ENCODE results near the gene PIGT.

The PIGT gene

DNA sequence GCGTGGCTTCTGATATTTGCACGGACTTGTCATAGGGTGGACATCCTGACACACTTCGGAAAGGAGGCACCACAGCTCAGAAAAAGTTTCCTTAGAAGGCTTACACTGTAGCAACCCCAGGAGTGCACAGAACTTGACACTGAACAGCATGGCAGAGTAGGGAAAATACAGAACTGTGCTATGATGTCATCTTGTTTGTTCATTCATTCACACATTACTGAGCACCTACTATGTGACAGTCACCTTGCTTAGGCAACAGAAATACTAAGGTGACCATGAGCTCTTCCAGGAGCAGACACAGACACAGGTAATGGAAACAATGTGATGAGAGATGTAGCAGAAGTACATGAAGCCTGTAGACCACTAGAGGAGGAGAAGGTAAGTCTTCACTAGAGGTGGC lies 2.5 kb upstream of the PIGT start:
- Histone ChIP-seq H3K4me2 (ENCODE audit: low read length) (no peak overlapping the region), H2BK15ac (replicated peaks; ENCODE audit: low read depth) (no peak overlapping the region), H3K27ac (ENCODE audit: low read depth, low read length) (no peak overlapping the region), H3K9ac (ENCODE audit: low read length) (no peak overlapping the region), H3K79me2 (ENCODE audit: control insufficient read depth, insufficient read depth, low read length) (peaks cover 8% of the 10 kb centered on the region), H3K23ac (ENCODE audit: low read length) (no peak overlapping the region), H3K4me1 (ENCODE audit: control insufficient read depth, low read depth, low read length) (peaks cover 3% of the 10 kb centered on the region), H3K18ac (ENCODE audit: low read length) (no peak overlapping the region), H2BK120ac (ENCODE audit: low read depth, low read length) (no peak overlapping the region), H2BK5ac (ENCODE audit: low read length) (no peak overlapping the region), H3K27me3 (ENCODE audit: insufficient read depth, low read length, poor library complexity) (no peaks in the 10 kb centered on the region), H3K79me1 (ENCODE audit: low read length) (peaks cover 9% of the 10 kb centered on the region), H3K4ac (ENCODE audit: low read depth, low read length) (no peak overlapping the region), H3K4me3 (ENCODE audit: low read length) (no peak overlapping the region), H2AK5ac (ENCODE audit: low read length) (no peak overlapping the region), H4K5ac (ENCODE audit: low read length) (no peak overlapping the region), H4K8ac (ENCODE audit: low read depth, low read length) (no peak overlapping the region), H3K56ac (ENCODE audit: low read length) (no peak overlapping the region), H3K36me3 (ENCODE audit: control insufficient read depth, insufficient read depth, low read length) (no peaks in the 10 kb centered on the region)
- WGBS (ENCODE audit: extremely low coverage, insufficient coverage, low lambda C conversion rate) = no CpG with 5 or more reads among the region's 3 CpGs
- no peak for DNase-seq

DNA sequence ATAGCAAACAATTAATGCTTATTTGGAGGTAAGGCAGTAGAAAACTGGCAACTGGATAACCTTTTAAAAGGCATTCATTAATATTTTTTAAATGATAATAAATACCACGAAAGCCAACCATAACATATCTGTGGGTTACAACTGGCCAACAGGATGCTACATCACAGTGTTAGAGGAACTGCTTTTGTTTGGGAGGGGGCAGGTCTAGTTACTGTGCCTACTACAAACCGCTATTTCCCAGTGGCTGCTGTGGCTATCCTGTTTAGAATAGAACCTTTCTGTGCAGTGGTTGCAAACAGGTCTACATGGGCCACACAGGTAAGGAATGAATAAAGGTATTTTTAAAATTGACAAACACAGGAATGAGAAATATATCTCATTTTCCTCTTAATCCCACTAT lies 976 bp downstream of the PIGT start:
- WGBS (ENCODE audit: extremely low coverage, insufficient coverage, low lambda C conversion rate) = no CpG with 5 or more reads among the region's 2 CpGs
- H2BK5ac ChIP-seq (ENCODE audit: low read length) = no peak overlapping the region
- H3K18ac ChIP-seq (ENCODE audit: low read length) = no peak overlapping the region
- H3K56ac ChIP-seq (ENCODE audit: low read length) = no peak overlapping the region
- DNase-seq = no peak
- H3K4me3 ChIP-seq (ENCODE audit: low read length) = no peak overlapping the region
- no peak overlapping the region for H3K9ac ChIP-seq (ENCODE audit: low read length)
- no peak overlapping the region for H2BK120ac ChIP-seq (ENCODE audit: low read depth, low read length)
- no peak overlapping the region for H2BK15ac ChIP-seq (replicated peaks; ENCODE audit: low read depth)
- H3K79me2 ChIP-seq (ENCODE audit: control insufficient read depth, insufficient read depth, low read length) = peaks cover 8% of the 10 kb centered on the region
- H3K4ac ChIP-seq (ENCODE audit: low read depth, low read length) = no peak overlapping the region
- no peak overlapping the region for H2AK5ac ChIP-seq (ENCODE audit: low read length)
- H4K8ac ChIP-seq (ENCODE audit: low read depth, low read length) = no peak overlapping the region
- H4K5ac ChIP-seq (ENCODE audit: low read length) = no peak overlapping the region
- H3K4me1 ChIP-seq (ENCODE audit: control insufficient read depth, low read depth, low read length) = peaks cover 3% of the 10 kb centered on the region
- no peak overlapping the region for H3K27ac ChIP-seq (ENCODE audit: low read depth, low read length)
- peak overlapping the region; percentile 96 for H3K4me2 ChIP-seq (ENCODE audit: low read length)
- no peak overlapping the region for H3K23ac ChIP-seq (ENCODE audit: low read length)
- peaks cover 9% of the 10 kb centered on the region for H3K79me1 ChIP-seq (ENCODE audit: low read length)
- peaks cover 13% of the 10 kb centered on the region for H3K36me3 ChIP-seq (ENCODE audit: control insufficient read depth, insufficient read depth, low read length)
- H3K27me3 ChIP-seq (ENCODE audit: insufficient read depth, low read length, poor library complexity) = no peaks in the 10 kb centered on the region

GRCh38 chr20:45419188-45420091 lies 3.5 kb downstream of the PIGT start:
- H3K36me3 ChIP-seq (ENCODE audit: control insufficient read depth, insufficient read depth, low read length) = peaks cover 17% of the 10 kb centered on the region
- no peak overlapping the region for H3K4me2 ChIP-seq (ENCODE audit: low read length)
- H3K27ac ChIP-seq (ENCODE audit: low read depth, low read length) = no peak overlapping the region
- peaks cover 3% of the 10 kb centered on the region for H3K4me1 ChIP-seq (ENCODE audit: control insufficient read depth, low read depth, low read length)
- no peak overlapping the region for H3K9ac ChIP-seq (ENCODE audit: low read length)
- peaks cover 9% of the 10 kb centered on the region for H3K79me1 ChIP-seq (ENCODE audit: low read length)
- DNase-seq = no peak
- no peak overlapping the region for H3K4me3 ChIP-seq (ENCODE audit: low read length)
- no peak overlapping the region for H2AK5ac ChIP-seq (ENCODE audit: low read length)
- no peak overlapping the region for H2BK120ac ChIP-seq (ENCODE audit: low read depth, low read length)
- H2BK5ac ChIP-seq (ENCODE audit: low read length) = no peak overlapping the region
- no peaks in the 10 kb centered on the region for H3K27me3 ChIP-seq (ENCODE audit: insufficient read depth, low read length, poor library complexity)
- no peak overlapping the region for H4K5ac ChIP-seq (ENCODE audit: low read length)
- peaks cover 8% of the 10 kb centered on the region for H3K79me2 ChIP-seq (ENCODE audit: control insufficient read depth, insufficient read depth, low read length)
- no peak overlapping the region for H4K8ac ChIP-seq (ENCODE audit: low read depth, low read length)
- H3K18ac ChIP-seq (ENCODE audit: low read length) = no peak overlapping the region
- no peak overlapping the region for H3K23ac ChIP-seq (ENCODE audit: low read length)
- H3K4ac ChIP-seq (ENCODE audit: low read depth, low read length) = no peak overlapping the region
- no peak overlapping the region for H3K56ac ChIP-seq (ENCODE audit: low read length)
- WGBS (ENCODE audit: extremely low coverage, insufficient coverage, low lambda C conversion rate) = no CpG with 5 or more reads among the region's 17 CpGs
- H2BK15ac ChIP-seq (replicated peaks; ENCODE audit: low read depth) = no peak overlapping the region

DNA sequence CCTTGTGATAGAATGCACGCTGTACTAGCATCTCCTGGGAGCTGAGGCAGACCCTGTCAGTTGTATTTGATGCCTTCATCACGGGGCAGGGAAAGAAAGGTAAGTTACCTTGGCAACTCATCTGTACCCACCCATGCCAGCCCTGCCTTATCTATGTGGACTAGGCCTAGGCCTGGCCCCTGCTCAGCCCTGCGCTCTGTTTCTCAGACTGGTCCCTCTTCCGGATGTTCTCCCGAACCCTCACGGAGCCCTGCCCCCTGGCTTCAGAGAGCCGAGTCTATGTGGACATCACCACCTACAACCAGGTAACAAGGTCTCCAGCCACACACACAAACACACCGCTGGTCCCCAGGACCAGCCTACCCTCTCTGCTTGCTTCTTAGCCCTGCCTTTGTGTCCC lies 4.2 kb downstream of the PIGT start:
- H3K27me3 ChIP-seq (ENCODE audit: insufficient read depth, low read length, poor library complexity) = no peaks in the 10 kb centered on the region
- H4K5ac ChIP-seq (ENCODE audit: low read length) = no peak overlapping the region
- no peak overlapping the region for H3K4me3 ChIP-seq (ENCODE audit: low read length)
- H3K9ac ChIP-seq (ENCODE audit: low read length) = no peak overlapping the region
- no peak for DNase-seq
- no CpG with 5 or more reads among the region's 8 CpGs for WGBS (ENCODE audit: extremely low coverage, insufficient coverage, low lambda C conversion rate)
- H3K79me2 ChIP-seq (ENCODE audit: control insufficient read depth, insufficient read depth, low read length) = peaks cover 8% of the 10 kb centered on the region
- peaks cover 18% of the 10 kb centered on the region for H3K36me3 ChIP-seq (ENCODE audit: control insufficient read depth, insufficient read depth, low read length)
- H3K56ac ChIP-seq (ENCODE audit: low read length) = no peak overlapping the region
- no peak overlapping the region for H2AK5ac ChIP-seq (ENCODE audit: low read length)
- H3K4me1 ChIP-seq (ENCODE audit: control insufficient read depth, low read depth, low read length) = peaks cover 3% of the 10 kb centered on the region
- no peak overlapping the region for H3K4ac ChIP-seq (ENCODE audit: low read depth, low read length)
- H2BK5ac ChIP-seq (ENCODE audit: low read length) = no peak overlapping the region
- no peak overlapping the region for H2BK15ac ChIP-seq (replicated peaks; ENCODE audit: low read depth)
- no peak overlapping the region for H3K18ac ChIP-seq (ENCODE audit: low read length)
- H3K27ac ChIP-seq (ENCODE audit: low read depth, low read length) = no peak overlapping the region
- H3K79me1 ChIP-seq (ENCODE audit: low read length) = peaks cover 9% of the 10 kb centered on the region
- no peak overlapping the region for H3K4me2 ChIP-seq (ENCODE audit: low read length)
- no peak overlapping the region for H4K8ac ChIP-seq (ENCODE audit: low read depth, low read length)
- H3K23ac ChIP-seq (ENCODE audit: low read length) = no peak overlapping the region
- no peak overlapping the region for H2BK120ac ChIP-seq (ENCODE audit: low read depth, low read length)

DNA sequence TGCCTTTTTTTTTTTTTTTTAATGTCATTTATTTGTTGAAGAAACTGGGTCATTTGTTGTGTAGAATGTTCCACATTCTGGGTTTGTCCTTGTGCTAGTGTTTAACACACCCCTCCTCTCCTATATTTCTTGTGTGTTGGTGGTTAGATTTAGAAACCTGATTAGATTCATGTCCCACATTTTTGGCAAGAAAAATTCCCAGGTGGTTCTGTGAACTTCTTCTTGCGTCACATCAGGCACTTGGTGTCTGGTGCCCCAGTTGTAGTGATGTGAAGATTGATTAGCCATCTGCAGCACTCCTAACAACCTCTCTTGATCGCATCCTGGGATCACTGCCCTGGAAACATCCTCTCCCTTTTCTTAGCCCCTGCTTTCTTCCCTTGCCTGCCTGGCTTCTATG lies 7.8 kb downstream of the PIGT start:
- H2BK120ac ChIP-seq (ENCODE audit: low read depth, low read length) = no peak overlapping the region
- H3K9ac ChIP-seq (ENCODE audit: low read length) = no peak overlapping the region
- no peak overlapping the region for H3K4me3 ChIP-seq (ENCODE audit: low read length)
- no peak overlapping the region for H3K4me2 ChIP-seq (ENCODE audit: low read length)
- no peak overlapping the region for H2BK15ac ChIP-seq (replicated peaks; ENCODE audit: low read depth)
- no peaks in the 10 kb centered on the region for H3K79me2 ChIP-seq (ENCODE audit: control insufficient read depth, insufficient read depth, low read length)
- peaks cover 19% of the 10 kb centered on the region for H3K36me3 ChIP-seq (ENCODE audit: control insufficient read depth, insufficient read depth, low read length)
- DNase-seq = no peak
- no peak overlapping the region for H4K5ac ChIP-seq (ENCODE audit: low read length)
- H3K27me3 ChIP-seq (ENCODE audit: insufficient read depth, low read length, poor library complexity) = no peaks in the 10 kb centered on the region
- H2AK5ac ChIP-seq (ENCODE audit: low read length) = no peak overlapping the region
- no CpG with 5 or more reads among the region's 2 CpGs for WGBS (ENCODE audit: extremely low coverage, insufficient coverage, low lambda C conversion rate)
- H3K23ac ChIP-seq (ENCODE audit: low read length) = no peak overlapping the region
- no peak overlapping the region for H3K27ac ChIP-seq (ENCODE audit: low read depth, low read length)
- no peaks in the 10 kb centered on the region for H3K79me1 ChIP-seq (ENCODE audit: low read length)
- H3K18ac ChIP-seq (ENCODE audit: low read length) = no peak overlapping the region
- H3K4ac ChIP-seq (ENCODE audit: low read depth, low read length) = no peak overlapping the region
- no peak overlapping the region for H4K8ac ChIP-seq (ENCODE audit: low read depth, low read length)
- no peak overlapping the region for H3K56ac ChIP-seq (ENCODE audit: low read length)
- no peaks in the 10 kb centered on the region for H3K4me1 ChIP-seq (ENCODE audit: control insufficient read depth, low read depth, low read length)
- H2BK5ac ChIP-seq (ENCODE audit: low read length) = no peak overlapping the region

GRCh38 chr20:45425561-45425960 lies 9.6 kb downstream of the PIGT start:
- no CpG with 5 or more reads among the region's 17 CpGs for WGBS (ENCODE audit: extremely low coverage, insufficient coverage, low lambda C conversion rate)
- Histone ChIP-seq H3K23ac (ENCODE audit: low read length) (no peak overlapping the region), H3K9ac (ENCODE audit: low read length) (no peak overlapping the region), H3K4me3 (ENCODE audit: low read length) (no peak overlapping the region), H3K27me3 (ENCODE audit: insufficient read depth, low read length, poor library complexity) (no peaks in the 10 kb centered on the region), H4K8ac (ENCODE audit: low read depth, low read length) (no peak overlapping the region), H3K27ac (ENCODE audit: low read depth, low read length) (no peak overlapping the region), H3K4me1 (ENCODE audit: control insufficient read depth, low read depth, low read length) (no peaks in the 10 kb centered on the region), H4K5ac (ENCODE audit: low read length) (no peak overlapping the region), H3K18ac (ENCODE audit: low read length) (no peak overlapping the region), H3K56ac (ENCODE audit: low read length) (no peak overlapping the region), H3K79me2 (ENCODE audit: control insufficient read depth, insufficient read depth, low read length) (no peaks in the 10 kb centered on the region), H3K36me3 (ENCODE audit: control insufficient read depth, insufficient read depth, low read length) (peaks cover 12% of the 10 kb centered on the region), H2BK120ac (ENCODE audit: low read depth, low read length) (no peak overlapping the region), H3K79me1 (ENCODE audit: low read length) (no peaks in the 10 kb centered on the region), H3K4me2 (ENCODE audit: low read length) (no peak overlapping the region), H2BK5ac (ENCODE audit: low read length) (no peak overlapping the region), H3K4ac (ENCODE audit: low read depth, low read length) (no peak overlapping the region), H2BK15ac (replicated peaks; ENCODE audit: low read depth) (no peak overlapping the region), H2AK5ac (ENCODE audit: low read length) (no peak overlapping the region)
- DNase-seq = no peak
